GM19035 (cell line): ENCODE data around the gene ZNF746.
"Not testable (repeated sequence)": the region's sequence is repeated elsewhere in the genome, so short reads cannot be mapped to it uniquely, and the experiment has no call there.

Experiments used
- ATAC-seq: cut with Tn5 transposase; IDR thresholded peaks from one replicate; pipeline ENCODE4 v1.9.1; 2021; ENCODE audit not compliant: unreplicated experiment

The ZNF746 gene

GRCh38 chr7:149497467-149498261 lies at the start of gene ZNF746:
Gene ZNF746 (minus strand): TSS chr7:149497809. CDS start chr7:149497536, 273 bp downstream.
- ATAC-seq: peak; percentile 95

DNA sequence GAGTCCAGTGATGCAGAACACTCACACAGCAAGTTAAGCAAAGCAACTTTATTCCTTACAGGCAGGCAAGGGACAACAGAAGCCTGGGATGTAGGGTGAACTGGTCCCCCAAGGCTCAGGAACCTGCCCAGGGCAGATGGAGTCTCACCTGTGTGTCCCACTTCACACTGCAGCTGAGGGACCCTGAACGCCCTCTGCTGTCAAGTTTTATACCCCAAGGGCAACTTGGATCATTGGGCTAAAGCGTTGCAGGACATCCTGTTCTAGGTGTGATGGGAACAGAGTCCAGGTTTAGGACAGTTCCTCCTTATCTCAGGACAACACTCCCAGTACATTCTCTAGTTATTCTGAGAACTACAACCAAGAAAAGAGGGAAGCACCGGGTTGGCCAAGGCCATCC lies 49.5 kb upstream of the ZNF746 start:
- no peak for ATAC-seq

GRCh38 chr7:149546331-149546730 lies 48.7 kb upstream of the ZNF746 start:
- no peak for ATAC-seq

DNA sequence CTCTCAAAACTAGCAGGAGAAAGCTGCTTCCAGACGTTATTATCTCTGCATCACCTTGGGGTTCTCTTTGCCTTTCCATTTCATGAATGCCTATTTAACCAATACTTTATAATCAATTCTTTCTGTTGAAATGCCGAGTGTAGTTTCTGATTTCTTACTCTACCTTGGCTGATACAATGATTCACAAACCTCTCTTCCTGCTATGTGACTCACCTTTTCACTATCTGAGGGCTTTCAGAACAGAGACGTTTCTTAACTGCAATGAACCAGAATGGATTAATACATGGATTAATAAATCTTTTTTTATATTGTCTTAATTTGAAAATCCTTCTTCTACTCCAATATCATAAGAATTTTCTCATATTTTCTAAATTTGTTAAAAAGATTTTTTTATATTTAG lies 46.4 kb upstream of the ZNF746 start:
- no peak for ATAC-seq

DNA sequence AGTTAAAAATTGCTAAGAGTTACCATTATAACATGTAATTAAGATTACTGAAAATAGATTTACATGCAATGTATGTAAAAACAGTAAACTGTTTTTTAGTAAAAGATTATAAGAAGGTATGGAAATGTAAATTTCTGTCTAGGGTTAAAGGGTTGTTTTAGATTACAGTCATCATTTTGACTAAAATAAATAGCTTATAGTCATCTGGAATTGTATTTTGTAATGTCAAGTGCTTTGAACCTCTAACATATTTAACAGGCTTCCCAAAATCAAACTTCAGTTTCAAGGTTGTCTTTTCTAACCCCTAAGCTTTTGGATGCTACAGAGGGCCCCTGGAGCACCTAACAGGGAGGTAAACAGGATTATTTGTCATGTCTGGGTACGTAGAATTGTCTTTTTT lies 35.0 kb upstream of the ZNF746 start:
- no peak for ATAC-seq

- ATAC-seq: no peak
Measured at GRCh38 chr7:149529136-149529718, 31.6 kb upstream of the ZNF746 start.

GRCh38 chr7:149527414-149527813 lies 29.8 kb upstream of the ZNF746 start:
- ATAC-seq: no peak

DNA sequence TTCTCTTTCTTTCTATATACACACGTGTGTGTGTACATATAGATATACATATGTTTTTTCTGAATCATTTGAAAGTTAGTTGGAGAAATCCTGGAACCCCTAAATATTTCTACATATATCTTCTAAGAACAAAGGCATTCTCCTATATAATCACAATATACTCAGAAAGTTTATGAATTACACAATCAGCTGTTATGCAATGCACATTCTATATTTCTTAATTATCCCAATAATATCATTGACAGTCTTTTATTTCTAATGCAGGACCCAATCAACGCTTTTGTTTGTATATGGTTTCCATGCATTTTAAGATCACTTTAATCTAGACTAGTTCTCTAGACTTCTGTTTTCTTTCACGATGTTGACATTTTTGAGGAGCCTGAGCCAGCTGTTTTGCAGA lies 27.7 kb upstream of the ZNF746 start:
- ATAC-seq: no peak

DNA sequence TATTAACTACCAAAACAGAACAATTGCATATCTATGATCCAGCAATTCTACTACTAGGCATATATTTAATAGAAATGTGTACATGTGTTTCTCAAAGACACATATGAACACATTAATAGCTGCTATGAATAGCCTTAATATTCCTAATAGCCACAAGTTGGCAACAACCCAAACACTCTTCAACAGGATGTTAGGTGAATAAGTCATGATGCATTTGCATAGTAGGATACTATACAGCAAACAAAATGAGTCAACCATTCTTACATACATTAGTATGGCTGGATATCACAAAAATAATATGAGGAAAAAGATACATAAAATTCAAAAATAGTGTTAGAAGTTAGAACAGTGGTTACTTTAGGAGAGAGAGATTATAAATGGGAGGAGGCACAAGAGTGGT lies 26.8 kb upstream of the ZNF746 start:
- no peak for ATAC-seq

DNA sequence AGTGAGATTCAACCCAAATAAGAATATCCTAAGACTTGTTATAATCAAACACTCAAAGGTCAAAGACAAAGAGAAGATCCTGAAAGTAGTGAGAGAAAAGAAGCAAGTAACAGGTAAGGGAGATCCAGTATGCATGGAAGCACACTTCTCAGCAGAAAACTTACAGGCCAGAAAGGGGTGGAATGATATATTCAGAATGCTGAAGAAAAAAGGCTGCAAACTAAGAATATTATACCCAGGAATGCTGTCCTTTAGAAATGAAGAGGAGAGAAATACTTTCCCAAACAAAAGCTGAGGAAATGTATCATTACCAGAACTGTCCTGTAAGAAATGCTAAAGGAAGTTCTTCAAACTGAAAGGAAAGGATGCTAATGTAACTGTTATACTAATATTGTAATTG lies 12.6 kb upstream of the ZNF746 start:
- no peak for ATAC-seq

DNA sequence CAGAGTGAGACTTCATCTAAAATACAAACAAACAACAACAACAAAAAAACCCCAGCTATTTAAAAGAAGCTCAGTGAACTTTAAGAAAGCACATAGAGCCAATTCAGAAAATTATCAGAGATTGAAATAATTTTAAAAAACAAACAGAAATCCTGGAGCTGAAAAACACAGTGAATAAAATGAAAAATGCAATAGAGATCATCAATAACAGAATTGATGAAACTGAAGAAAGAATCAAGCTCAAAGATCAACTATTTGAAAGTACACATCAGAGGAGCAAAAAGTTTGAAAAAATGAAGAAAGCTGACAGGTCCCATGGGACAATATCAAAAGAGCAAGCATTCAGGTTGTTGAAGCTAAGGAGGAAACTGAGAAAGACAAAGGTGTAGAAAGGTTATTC lies 12.2 kb upstream of the ZNF746 start:
- no peak for ATAC-seq

- ATAC-seq: no peak
Measured at GRCh38 chr7:149505551-149505950, 7.9 kb upstream of the ZNF746 start.

GRCh38 chr7:149501651-149502050 lies 4.0 kb upstream of the ZNF746 start:
- no peak for ATAC-seq

DNA sequence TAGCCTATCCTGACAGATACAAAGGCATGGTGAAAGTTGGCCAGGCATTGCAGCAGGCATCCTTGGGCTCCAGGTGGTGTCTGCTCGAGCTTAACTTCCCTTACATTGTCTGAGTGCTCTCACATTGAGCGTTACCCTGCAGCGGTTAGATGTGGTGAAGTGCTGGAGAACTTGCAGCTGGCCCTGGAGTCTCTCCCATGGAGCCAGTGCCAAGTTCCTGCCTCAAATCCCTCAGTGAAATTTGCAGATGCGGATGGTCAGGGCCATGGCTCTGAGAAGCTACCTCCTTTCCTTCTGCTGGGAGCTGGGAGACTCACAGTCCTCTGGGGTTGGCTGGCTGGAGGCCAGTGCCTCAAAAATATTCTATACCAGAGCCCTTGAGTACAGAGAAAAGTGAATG lies 3.3 kb upstream of the ZNF746 start:
- ATAC-seq: no peak

DNA sequence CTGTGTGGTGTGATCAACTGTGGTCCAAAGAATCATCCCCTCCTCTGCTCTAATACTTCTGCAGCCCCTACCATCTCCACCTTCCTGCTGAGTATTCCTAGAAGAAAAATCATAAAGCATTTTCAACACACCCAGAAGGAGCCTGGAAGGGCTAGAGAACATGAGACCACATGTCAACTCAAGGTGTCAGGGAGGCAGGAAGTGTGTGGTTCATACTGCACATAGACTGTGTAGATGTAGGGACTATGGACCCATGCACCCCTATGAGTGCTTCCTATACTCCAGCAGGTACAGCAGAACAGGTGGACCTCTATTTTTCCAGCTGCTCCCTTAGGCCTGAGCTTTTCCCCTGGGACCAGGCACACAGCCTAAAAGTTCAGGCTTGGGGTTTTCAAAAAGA lies 2.6 kb upstream of the ZNF746 start:
- no peak for ATAC-seq

DNA sequence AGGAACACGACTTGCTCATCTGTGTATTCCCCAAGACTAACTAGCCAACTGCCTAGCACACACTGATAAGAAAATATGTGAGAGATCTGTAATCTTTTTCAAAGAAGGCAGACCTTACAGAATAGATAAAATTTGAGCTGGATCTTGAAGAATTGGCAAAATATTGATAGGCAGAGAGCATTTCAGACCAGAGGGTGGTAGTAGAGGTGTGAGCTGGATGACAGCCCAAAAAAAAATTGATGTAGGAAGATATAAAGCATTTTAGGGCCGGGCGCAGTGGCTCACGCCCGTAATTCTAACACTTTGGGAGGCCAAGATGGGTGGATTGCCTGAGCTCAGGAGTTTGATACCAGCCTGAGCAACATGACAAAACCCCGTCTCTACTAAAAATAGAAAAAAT lies 1.2 kb upstream of the ZNF746 start:
- ATAC-seq: no peak

DNA sequence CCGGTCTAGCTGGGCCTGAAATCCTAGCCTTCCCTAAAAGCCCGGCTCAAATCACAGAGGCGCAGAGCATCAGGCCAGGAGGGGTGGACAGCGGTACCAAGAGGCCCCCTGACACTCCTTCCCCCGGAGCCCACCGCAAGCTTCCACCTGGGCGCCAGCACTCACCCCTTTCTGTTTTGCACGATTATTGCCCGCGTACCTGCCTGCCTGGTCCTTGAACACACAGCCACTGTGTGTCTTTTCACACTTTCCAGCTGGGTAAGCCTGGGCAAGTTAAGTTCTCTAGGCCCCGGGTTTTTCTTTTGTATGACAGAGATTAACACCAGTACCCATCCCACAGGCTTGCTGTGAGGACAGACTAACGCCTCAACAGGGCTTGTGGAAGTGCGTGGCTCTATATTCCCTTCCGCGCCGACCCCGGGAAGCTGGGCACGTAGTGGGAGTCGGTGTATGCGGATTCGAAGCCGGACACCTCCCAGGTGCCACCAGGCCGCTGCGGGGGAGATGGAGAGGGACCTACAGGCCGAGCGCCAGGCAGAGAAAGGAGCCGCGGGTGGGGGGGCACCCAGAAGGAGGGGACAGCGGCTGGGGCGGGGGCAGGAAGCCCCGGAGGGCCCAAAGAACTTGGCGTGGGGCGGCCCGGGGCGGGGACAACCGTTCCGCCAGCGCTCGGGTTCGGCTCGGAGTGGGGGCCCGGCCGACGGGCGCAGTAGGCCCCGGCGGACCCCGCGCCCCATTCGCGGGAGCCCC lies 792 bp downstream of the ZNF746 start:
- ATAC-seq: peak; percentile 43

GRCh38 chr7:149495785-149496641 lies 1.6 kb downstream of the ZNF746 start:
- no peak for ATAC-seq

DNA sequence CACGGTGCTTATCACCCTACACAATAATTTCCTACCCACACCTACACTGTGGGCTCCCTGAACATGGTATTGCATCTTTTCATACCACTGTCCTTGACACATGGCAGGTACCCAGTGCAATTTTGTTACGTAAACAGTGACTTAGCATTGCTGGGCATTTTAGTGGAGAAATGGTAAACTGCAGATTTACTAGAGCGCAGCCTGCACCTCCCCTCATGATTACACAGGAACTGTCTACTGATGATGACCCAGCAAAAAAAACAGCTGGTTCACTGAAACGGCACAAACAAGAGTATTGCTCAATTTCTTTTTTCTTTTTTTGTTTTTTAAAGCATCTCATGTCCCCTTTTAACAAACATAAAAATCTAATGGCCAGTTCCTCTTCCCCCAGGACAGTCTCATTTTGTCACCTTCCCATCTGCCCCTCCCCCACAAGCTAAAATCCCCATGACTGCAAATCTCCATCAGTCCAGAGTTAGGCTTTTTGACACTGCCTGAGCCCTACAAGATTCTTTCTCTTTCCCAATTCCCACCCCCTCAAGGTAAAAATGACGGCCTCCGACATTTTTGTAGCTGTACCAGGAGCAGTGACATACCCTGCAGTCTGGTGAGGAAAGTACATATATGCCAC lies 2.8 kb downstream of the ZNF746 start:
- ATAC-seq: no peak

GRCh38 chr7:149493975-149494374 lies 3.6 kb downstream of the ZNF746 start:
- not testable (repeated sequence) for ATAC-seq

GRCh38 chr7:149493366-149493765 lies 4.2 kb downstream of the ZNF746 start:
- no peak for ATAC-seq
